Endothelial cell of umbilical vein (primary cell): Measurements from ENCODE around the gene HADHB. TPM values are rescaled to one million over a fixed set of nuclear protein-coding genes. Genes with fewer than 3 reads are reported as not detected.

Experiments used
- BruUV-seq: library from RNA; stranded (reverse); fragments of 400-500 nt; replicated peaks from 2 replicates; lab custom pipeline; 2021; lab: Mats Ljungman, UMichigan
- CTCF ChIA-PET: fragments of 300-600, 350-600 bp; sonication (Branson Sonifier 250); formaldehyde crosslinking; loops from one replicate; lab custom pipeline; 2021; ENCODE audit warnings: antibody characterized with exemption, inconsistent platforms; lab: Charles Lee
- POLR2A ChIA-PET: fragments of 300-600, 350-600 bp; sonication (Branson Sonifier 250); formaldehyde crosslinking; loops from one replicate; lab custom pipeline; 2021; ENCODE audit warnings: antibody characterized with exemption, inconsistent platforms; lab: Charles Lee
- DNase-seq: peaks from one replicate; pipeline ENCODE4 v3.0.0-alpha.2; 2011; ENCODE audit warnings: low read depth, low spot score
- FAIRE-seq: peaks from 2 replicates; lab custom pipeline; 2011; peaks lifted over from hg19 to GRCh38; lab: Jason Lieb, UNC
- H2AFZ ChIP-seq: 2 replicates; pipeline ENCODE4 v1.6.0; 2012; ENCODE audit warnings: low read depth, low read length, control low read depth, inconsistent platforms
- H3K27ac ChIP-seq: 2 replicates; pipeline ENCODE4 v1.5.1; 2011; ENCODE audit warnings: low read depth, mild to moderate bottlenecking, control low read depth, low read length, moderate library complexity; ENCODE audit not compliant: insufficient read depth
- H3K27me3 ChIP-seq, 2 experiments: 2 replicates each; pipeline versions ENCODE4 v1.6.0 to v1.6.1; 2011; ENCODE audit warnings: low read length in 2 of 2, mixed read lengths in 1 of 2; ENCODE audit not compliant: control insufficient read depth in 2 of 2, insufficient read depth in 2 of 2
- H3K36me3 ChIP-seq, 2 experiments: 2 replicates in 1 of 2; 3 replicates in 1 of 2; pipeline ENCODE4 v1.5.1; 2011; ENCODE audit warnings: low read length in 2 of 2, mild to moderate bottlenecking in 1 of 2, moderate library complexity in 1 of 2; ENCODE audit not compliant: control insufficient read depth in 2 of 2, insufficient read depth in 2 of 2; ENCODE audit errors: extremely low read depth in 1 of 2
- H3K4me1 ChIP-seq: 3 replicates; pipeline ENCODE4 v1.5.1; 2011; ENCODE audit warnings: mild to moderate bottlenecking, low read length; ENCODE audit not compliant: control insufficient read depth, insufficient read depth; ENCODE audit errors: extremely low read depth
- H3K4me2 ChIP-seq: 2 replicates; pipeline ENCODE4 v1.6.1; 2011; ENCODE audit warnings: low read length, control low read depth, mixed read lengths; ENCODE audit not compliant: insufficient read depth
- H3K4me3 ChIP-seq, 3 experiments: fragments of 200-600 bp in 1 of 3; sonication (generic), shearing (Covaris generic) in 1 of 3; replicated peaks in 1 of 3; 2 replicates each; pipeline ENCODE4 v1.5.1; 2011 to 2016; ENCODE audit warnings: control low read depth in 3 of 3, low read length in 3 of 3, mild to moderate bottlenecking in 2 of 3, inconsistent platforms in 1 of 3, low read depth in 1 of 3, moderate library complexity in 1 of 3; ENCODE audit not compliant: insufficient read depth in 1 of 3
- H3K79me2 ChIP-seq: 2 replicates; pipeline ENCODE4 v1.6.0; 2012; ENCODE audit warnings: low read length, inconsistent platforms; ENCODE audit not compliant: control insufficient read depth, insufficient read depth
- H3K9ac ChIP-seq: replicated peaks from 2 replicates; pipeline ENCODE3; 2011; ENCODE audit warnings: low read length, control low read depth; ENCODE audit not compliant: insufficient read depth; ENCODE audit errors: extremely low read depth
- H3K9me1 ChIP-seq: replicated peaks from 3 replicates; pipeline ENCODE4 v1.6.0; 2011; ENCODE audit warnings: mild to moderate bottlenecking, low read length; ENCODE audit not compliant: control insufficient read depth, insufficient read depth; ENCODE audit errors: extremely low read depth
- H3K9me3 ChIP-seq: replicated peaks from 2 replicates; pipeline ENCODE4 v1.5.1; 2012; ENCODE audit warnings: low read length, inconsistent platforms; ENCODE audit not compliant: control insufficient read depth, insufficient read depth
- H4K20me1 ChIP-seq: replicated peaks from 2 replicates; pipeline ENCODE3; 2011; ENCODE audit warnings: mild to moderate bottlenecking, low read length; ENCODE audit not compliant: control insufficient read depth, insufficient read depth; ENCODE audit errors: extremely low read depth
- EZH2 ChIP-seq: IDR thresholded peaks from 2 replicates; pipeline ENCODE4 v1.6.1; 2012; ENCODE audit warnings: borderline replicate concordance, low read depth, mild to moderate bottlenecking, moderate library complexity, low read length, inconsistent platforms; ENCODE audit not compliant: severe bottlenecking
- FOS ChIP-seq: IDR thresholded peaks from 2 replicates; pipeline ENCODE4 v1.6.1; 2011; ENCODE audit warnings: mild to moderate bottlenecking, low read length, moderate library complexity, borderline replicate concordance; ENCODE audit not compliant: insufficient read depth
- GATA2 ChIP-seq: IDR thresholded peaks from 2 replicates; pipeline ENCODE4 v1.7.0; 2011; ENCODE audit warnings: low read depth, mild to moderate bottlenecking, moderate library complexity, mixed read lengths, low read length; ENCODE audit not compliant: insufficient read length, insufficient read depth
- JUN ChIP-seq: IDR thresholded peaks from 2 replicates; pipeline ENCODE4 v1.6.1; 2011; ENCODE audit warnings: borderline replicate concordance, low read depth; ENCODE audit not compliant: insufficient read length, insufficient read depth
- MYC ChIP-seq: IDR thresholded peaks from one replicate; pipeline ENCODE4 v1.6.1; 2011; ENCODE audit warnings: mild to moderate bottlenecking, low read depth, low read length
- POLR2A ChIP-seq: IDR thresholded peaks from 2 replicates; pipeline ENCODE4 v1.6.1; 2012; ENCODE audit warnings: low read depth, mild to moderate bottlenecking, control low read depth, low read length
- POLR2AphosphoS5 ChIP-seq: IDR thresholded peaks from 2 replicates; pipeline ENCODE4 v1.6.1; 2012; ENCODE audit warnings: low read depth, mild to moderate bottlenecking, control low read depth, low read length, moderate library complexity; ENCODE audit not compliant: insufficient read depth
- dilution Hi-C: fragments of 300-500 bp; cut with MboI; formaldehyde crosslinking; loops from one replicate; pipeline ENCODE4 v1.15.0; 2019; ENCODE audit warnings: low sequenced_read_pairs; ENCODE audit not compliant: extremely low pct_ligation_motif_present
- intact Hi-C: fragments of 100-400 bp; cut with micrococcal nuclease; formaldehyde crosslinking; loops from one replicate; pipeline ENCODE4 v1.10.0; 2022
- polyA plus RNA-seq, 4 experiments: library from polyadenylated mRNA; depleted of rRNA in 3 of 4; stranded (reverse) in 3 of 4; unstranded in 1 of 4; fragments of >200 nt; gene quantifications; 2 replicates each; pipeline versions ENCODE4 v1.2.1 to v1.2.3, GENCODE V29; 2011 to 2012; ENCODE audit warnings: missing spikeins in 1 of 4
- total RNA-seq: library from RNA; stranded (reverse); gene quantifications from 2 replicates; pipeline ENCODE4 v1.2.3, GENCODE V29; 2021
- TF ChIP-seq, protein P1 (sequence below): IDR thresholded peaks from 2 replicates; pipeline ENCODE4 v1.6.1; 2011; ENCODE audit not compliant: insufficient read depth, insufficient read length
- TF ChIP-seq, protein P2 (sequence below), 2 donors: IDR thresholded peaks; 1 replicate in 1 of 2; 2 replicates in 1 of 2; pipeline ENCODE4 v1.5.1; 2011; ENCODE audit warnings: low read length in 2 of 2, mild to moderate bottlenecking in 2 of 2, moderate library complexity in 2 of 2, control low read depth in 1 of 2, inconsistent platforms in 1 of 2, low read depth in 1 of 2; ENCODE audit not compliant: insufficient read depth in 1 of 2; ENCODE audit errors: extremely low read depth in 1 of 2

HADHB gene
- total and polyA plus RNA-seq, 2 donors (not counting 3 experiments of a cell fraction or from before 2014, with no cell fraction given), result 92.9 to 100 TPM

DNA sequence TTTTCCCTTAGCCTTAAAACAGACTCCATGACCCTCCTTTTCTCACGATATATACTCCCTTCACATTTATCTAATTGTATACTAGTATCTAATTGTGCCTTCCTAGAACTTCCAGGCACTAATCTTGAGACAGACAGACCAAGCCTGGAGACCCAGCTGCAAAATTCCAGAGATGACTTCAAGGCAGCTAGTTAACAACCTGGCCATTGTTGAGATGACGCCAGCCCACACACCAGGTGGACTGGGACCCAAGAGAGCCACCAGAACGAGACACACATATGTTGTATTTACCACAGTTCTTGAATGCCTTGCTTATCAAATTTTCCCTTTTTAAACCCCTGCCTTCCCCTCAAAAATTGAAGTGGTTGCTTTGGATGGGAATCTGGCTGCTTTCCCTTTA lies 52.3 kb downstream of the HADHB start:
- Histone ChIP-seq H3K4me3 (no peak overlapping the region), H2AFZ (no peak overlapping the region), H3K27me3 (no peaks in the 10 kb centered on the region), H3K9me3 (no peaks in the 10 kb centered on the region), H3K36me3 (no peaks in the 10 kb centered on the region), H3K4me2 (no peak overlapping the region), H3K79me2 (no peaks in the 10 kb centered on the region), H3K9me1 (no peaks in the 10 kb centered on the region), H4K20me1 (no peaks in the 10 kb centered on the region), H3K4me1 (peaks cover 15% of the 10 kb centered on the region), H3K27ac (no peak overlapping the region), H3K9ac (no peak overlapping the region)
- intact Hi-C loops (no loop called here), dilution Hi-C loops (no loop called here)
- ChIA-PET CTCF (no interaction called here), POLR2A (no interaction called here)
- TF ChIP-seq, protein P1, sequence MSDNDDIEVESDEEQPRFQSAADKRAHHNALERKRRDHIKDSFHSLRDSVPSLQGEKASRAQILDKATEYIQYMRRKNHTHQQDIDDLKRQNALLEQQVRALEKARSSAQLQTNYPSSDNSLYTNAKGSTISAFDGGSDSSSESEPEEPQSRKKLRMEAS, result no peak
- TF ChIP-seq FOS (no peak), GATA2 (no peak), MYC (no peak)
- FAIRE-seq (no peak), DNase-seq (no peak)
- BruUV-seq, result no TSS peak

DNA sequence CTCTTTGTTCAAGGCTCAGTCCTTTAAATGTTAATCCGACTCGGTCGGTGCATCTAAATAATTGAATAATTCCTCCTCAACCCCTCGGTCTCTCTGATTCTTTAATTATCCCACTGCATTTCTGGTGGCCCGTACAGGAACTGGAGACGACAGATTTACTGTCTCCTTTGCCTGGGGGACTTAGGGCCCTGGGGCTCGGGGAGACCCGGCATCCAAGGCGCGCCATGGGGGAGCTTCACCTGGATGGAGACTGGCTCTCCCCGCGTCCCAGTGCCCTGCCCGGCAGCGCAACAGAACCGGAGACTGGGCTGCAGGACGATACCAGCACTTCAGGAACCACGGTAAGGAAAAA lies 53.5 kb downstream of the HADHB start:
- no peak overlapping the region for H3K27ac ChIP-seq
- ChIA-PET POLR2A (no interaction called here), CTCF (interaction anchor here (0.9 to 1.6 kb wide), 2 partner anchors 11 to 19 kb away, joined by 3 to 5 read pairs; no protein-coding TSS in a partner anchor)
- H3K9me3 ChIP-seq, result no peaks in the 10 kb centered on the region
- intact Hi-C loops, result no loop called here
- peak overlapping the region in 1 of 3 experiments; percentile 60 for H3K4me3 ChIP-seq
- H3K4me2 ChIP-seq, result peak overlapping the region; percentile 73
- H3K79me2 ChIP-seq, result no peaks in the 10 kb centered on the region
- no peaks in the 10 kb centered on the region for H3K9me1 ChIP-seq
- peaks cover 15% of the 10 kb centered on the region for H3K4me1 ChIP-seq
- H3K36me3 ChIP-seq, result no peaks in the 10 kb centered on the region
- no peak for FAIRE-seq
- TF ChIP-seq JUN (no peak), POLR2AphosphoS5 (no peak), FOS (no peak), EZH2 (no peak), POLR2A (no peak), MYC (no peak), GATA2 (no peak)
- TF ChIP-seq, protein P1, result no peak
- TF ChIP-seq, protein P2, sequence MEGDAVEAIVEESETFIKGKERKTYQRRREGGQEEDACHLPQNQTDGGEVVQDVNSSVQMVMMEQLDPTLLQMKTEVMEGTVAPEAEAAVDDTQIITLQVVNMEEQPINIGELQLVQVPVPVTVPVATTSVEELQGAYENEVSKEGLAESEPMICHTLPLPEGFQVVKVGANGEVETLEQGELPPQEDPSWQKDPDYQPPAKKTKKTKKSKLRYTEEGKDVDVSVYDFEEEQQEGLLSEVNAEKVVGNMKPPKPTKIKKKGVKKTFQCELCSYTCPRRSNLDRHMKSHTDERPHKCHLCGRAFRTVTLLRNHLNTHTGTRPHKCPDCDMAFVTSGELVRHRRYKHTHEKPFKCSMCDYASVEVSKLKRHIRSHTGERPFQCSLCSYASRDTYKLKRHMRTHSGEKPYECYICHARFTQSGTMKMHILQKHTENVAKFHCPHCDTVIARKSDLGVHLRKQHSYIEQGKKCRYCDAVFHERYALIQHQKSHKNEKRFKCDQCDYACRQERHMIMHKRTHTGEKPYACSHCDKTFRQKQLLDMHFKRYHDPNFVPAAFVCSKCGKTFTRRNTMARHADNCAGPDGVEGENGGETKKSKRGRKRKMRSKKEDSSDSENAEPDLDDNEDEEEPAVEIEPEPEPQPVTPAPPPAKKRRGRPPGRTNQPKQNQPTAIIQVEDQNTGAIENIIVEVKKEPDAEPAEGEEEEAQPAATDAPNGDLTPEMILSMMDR (IDR thresholded peaks at IDR 0.05; ENCODE audit: extremely low read depth in 1 of 2, insufficient read depth in 1 of 2, low read depth in 1 of 2, low read length in 2 of 2), result no peak
- H3K27me3 ChIP-seq, result no peaks in the 10 kb centered on the region
- no TSS peak for BruUV-seq
- H4K20me1 ChIP-seq, result no peaks in the 10 kb centered on the region
- dilution Hi-C loops, result no loop called here
- H2AFZ ChIP-seq, result peak overlapping the region; percentile 97
- peak; percentile 11 for DNase-seq
- peak overlapping the region; percentile 41 for H3K9ac ChIP-seq
